ENCODE data around the gene ZHX3. TPM values are rescaled to one million over a fixed set of nuclear protein-coding genes. Genes with fewer than 3 reads are reported as not detected.

The ZHX3 gene
- total and polyA plus RNA-seq, 2 of the 13 experiments (the other 11 are each of a cell fraction or from before 2014, with no cell fraction given): 8.4 to 11.7 TPM

- intact Hi-C loops (cut with micrococcal nuclease; ENCODE audit: unreplicated experiment) (loop anchor here (5.0 kb wide), 1 partner anchor 347 kb away; no protein-coding TSS in a partner anchor), in situ Hi-C loops (cut with HindIII; ENCODE audit: extremely low pct_ligation_motif_present, low pct_unique_long_range_greater_than_20kb) (loop anchor here (5.0 kb wide), 2 partner anchors 173 to 378 kb away; no protein-coding TSS in a partner anchor)
- no peaks in the 10 kb centered on the region for H3K9me3 ChIP-seq (ENCODE audit: low read length)
- no peak overlapping the region for H3K4me3 ChIP-seq (replicated peaks in 1 of 3; ENCODE audit: insufficient read depth in 1 of 3, low read depth in 2 of 3, low read length in 3 of 3)
- DNase-seq (ENCODE audit: low spot score) (no peak), ATAC-seq (no peak), FAIRE-seq (no peak)
- H3K27me3 ChIP-seq (ENCODE audit: control insufficient read depth in 1 of 2, insufficient read depth in 2 of 2, low read length in 2 of 2): no peaks in the 10 kb centered on the region; a peak in 1 of 5 replicates
- no peak overlapping the region for H3K9ac ChIP-seq (ENCODE audit: insufficient read depth, low read depth, low read length)
- TF ChIP-seq SETDB1 (CRISPR knock-in tag; IDR thresholded peaks at IDR 0.05; ENCODE audit: borderline replicate concordance) (0 out of 2 replicates have a peak, but pooled peaks have one; percentile 34), RAD21 (CRISPR knock-in tag; IDR thresholded peaks at IDR 0.05) (no peak), KLF6 (CRISPR knock-in tag; IDR thresholded peaks at IDR 0.05) (no peak), ZMYM3 (CRISPR knock-in tag; IDR thresholded peaks at IDR 0.05) (peak; percentile 76), ZNF629 (CRISPR knock-in tag; conservative IDR thresholded peaks at IDR 0.05) (peak; percentile 95)
- H3K36me3 ChIP-seq (replicated peaks in 1 of 2; ENCODE audit: control insufficient read depth in 1 of 2, insufficient read depth in 2 of 2, low read length in 2 of 2): peaks cover 6 to 17% of the 10 kb centered on the region in 2 experiments; a peak in 3 of 5 replicates
- H3K4me1 ChIP-seq (ENCODE audit: insufficient read depth, low read length): peaks cover 31% of the 10 kb centered on the region
- no peak overlapping the region for H3K27ac ChIP-seq (ENCODE audit: extremely low read length, insufficient read depth, low read length)
- H2AFZ ChIP-seq (ENCODE audit: low read length): no peak overlapping the region
- peaks cover 4% of the 10 kb centered on the region; the same call in 1 of the 2 replicates for H4K20me1 ChIP-seq (ENCODE audit: insufficient read depth, low read length)
- no peak overlapping the region for H3K4me2 ChIP-seq (ENCODE audit: low read depth, low read length)
- H3K79me2 ChIP-seq (ENCODE audit: insufficient read depth, low read length): peaks cover 5% of the 10 kb centered on the region
- BruUV-seq (replicated peaks): no TSS peak
- CTCF ChIA-PET (ENCODE audit: low intra/inter-chr PET ratio, low total read pairs): no interaction called here
- POLR2A ChIA-PET: no interaction called here
- 92% methylated on average over 11 of the region's 11 CpGs for WGBS (ENCODE audit: low lambda C conversion rate)
Observed at GRCh38 chr20:41344938-41345728, 27.6 kb upstream of the ZHX3 start.

DNA sequence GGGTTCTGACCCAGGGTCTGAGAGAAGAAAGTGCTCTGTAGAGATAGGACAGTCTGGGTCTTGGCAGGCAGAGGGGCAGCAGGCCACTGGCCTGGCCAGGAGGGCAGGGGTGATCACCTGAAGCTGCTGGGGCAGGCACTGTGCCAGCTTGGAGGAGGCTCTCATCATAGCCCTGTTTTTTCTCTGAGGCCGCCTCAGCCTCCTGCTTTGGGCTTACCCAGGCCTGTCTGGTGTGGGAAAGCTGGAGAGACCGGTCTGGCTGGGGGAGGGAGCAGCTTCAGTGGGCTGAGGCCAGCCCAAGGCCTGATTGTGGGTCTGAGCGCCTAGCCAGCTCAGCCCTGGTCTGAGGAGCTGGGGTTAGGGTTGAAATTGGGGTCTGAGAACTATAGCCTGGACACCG is 26.9 kb upstream of the ZHX3 start:
- Histone ChIP-seq H3K9ac (ENCODE audit: insufficient read depth, low read depth, low read length) (no peak overlapping the region), H3K27me3 (ENCODE audit: control insufficient read depth in 1 of 2, insufficient read depth in 2 of 2, low read length in 2 of 2) (peaks cover 0 to 2% of the 10 kb centered on the region in 2 experiments; a peak in 2 of 5 replicates), H3K4me2 (ENCODE audit: low read depth, low read length) (no peak overlapping the region), H3K4me1 (ENCODE audit: insufficient read depth, low read length) (peaks cover 38% of the 10 kb centered on the region), H3K9me3 (ENCODE audit: low read length) (no peaks in the 10 kb centered on the region), H3K79me2 (ENCODE audit: insufficient read depth, low read length) (peaks cover 5% of the 10 kb centered on the region), H2AFZ (ENCODE audit: low read length) (no peak overlapping the region), H4K20me1 (ENCODE audit: insufficient read depth, low read length) (peaks cover 4% of the 10 kb centered on the region; the same call in 1 of the 2 replicates), H3K36me3 (replicated peaks in 1 of 2; ENCODE audit: control insufficient read depth in 1 of 2, insufficient read depth in 2 of 2, low read length in 2 of 2) (peaks cover 6 to 12% of the 10 kb centered on the region in 2 experiments; a peak in 2 of 5 replicates), H3K27ac (ENCODE audit: extremely low read length, insufficient read depth, low read length) (no peak overlapping the region), H3K4me3 (replicated peaks in 1 of 3; ENCODE audit: insufficient read depth in 1 of 3, low read depth in 2 of 3, low read length in 3 of 3) (no peak overlapping the region)
- DNase-seq (ENCODE audit: low spot score) (no peak), ATAC-seq (no peak), FAIRE-seq (no peak)
- WGBS (ENCODE audit: low lambda C conversion rate): 94% methylated on average over 2 of the region's 4 CpGs
- TF ChIP-seq AGO2 (optimal IDR thresholded peaks at IDR 0.05; ENCODE audit: low read depth, low read length) (peak; percentile 22), HNF4A (CRISPR knock-in tag; IDR thresholded peaks at IDR 0.05) (no peak)
- in situ Hi-C loops (cut with HindIII; ENCODE audit: extremely low pct_ligation_motif_present, low pct_unique_long_range_greater_than_20kb): loop anchor here (5.0 kb wide), 2 partner anchors 172 to 377 kb away; no protein-coding TSS in a partner anchor
- intact Hi-C loops (cut with micrococcal nuclease; ENCODE audit: unreplicated experiment): loop anchor here (5.0 kb wide), 1 partner anchor 348 kb away; no protein-coding TSS in a partner anchor
- BruUV-seq (replicated peaks): no TSS peak
- CTCF ChIA-PET (ENCODE audit: low intra/inter-chr PET ratio, low total read pairs): no interaction called here
- POLR2A ChIA-PET: no interaction called here
